GM23248 (cell line): ENCODE data around the gene RPL39L. TPM values are rescaled to one million over a fixed set of nuclear protein-coding genes. Genes with fewer than 3 reads are reported as not detected.

ENCODE experiments used
- DNase-seq: peaks from one replicate; pipeline ENCODE4 v3.0.0-alpha.2; 2015
- H2AFZ ChIP-seq: fragments of 200-600 bp; sonication (generic); 2 replicates; pipeline ENCODE4 v1.6.1; 2016; ENCODE audit warnings: antibody characterized with exemption
- H3F3A ChIP-seq: fragments of 200-600 bp; sonication (generic); 2 replicates; pipeline ENCODE4 v1.6.1; 2016; ENCODE audit warnings: mild to moderate bottlenecking, antibody characterized with exemption, mixed run types; ENCODE audit not compliant: insufficient read depth
- H3K27ac ChIP-seq: fragments of 200-600 bp; sonication (generic); 2 replicates; pipeline ENCODE4 v1.5.1; 2016; ENCODE audit warnings: mild to moderate bottlenecking
- H3K27me3 ChIP-seq: fragments of 200-600 bp; sonication (generic); replicated peaks from 2 replicates; pipeline ENCODE4 v1.6.1; 2016; ENCODE audit warnings: mild to moderate bottlenecking; ENCODE audit not compliant: insufficient read depth
- H3K36me3 ChIP-seq: fragments of 200-600 bp; sonication (generic); 2 replicates; pipeline ENCODE4 v1.6.1; 2016; ENCODE audit warnings: low read depth, mild to moderate bottlenecking
- H3K4me1 ChIP-seq: fragments of 200-600 bp; sonication (generic); 2 replicates; pipeline ENCODE4 v1.6.1; 2016; ENCODE audit warnings: mild to moderate bottlenecking; ENCODE audit not compliant: insufficient read depth
- H3K4me2 ChIP-seq: fragments of 200-600 bp; sonication (generic); one replicate; pipeline ENCODE4 v1.6.1; 2016; ENCODE audit warnings: mild to moderate bottlenecking; ENCODE audit not compliant: unreplicated experiment
- H3K4me3 ChIP-seq: fragments of 200-600 bp; sonication (generic); 2 replicates; pipeline ENCODE4 v1.5.1; 2016; ENCODE audit warnings: mild to moderate bottlenecking
- H3K79me2 ChIP-seq: fragments of 200-600 bp; sonication (generic); 2 replicates; pipeline ENCODE4 v1.6.1; 2016; ENCODE audit warnings: mild to moderate bottlenecking; ENCODE audit not compliant: insufficient read depth
- H3K9ac ChIP-seq: fragments of 200-600 bp; sonication (generic); 2 replicates; pipeline ENCODE4 v1.6.1; 2016; ENCODE audit warnings: mild to moderate bottlenecking
- H3K9me2 ChIP-seq: fragments of 200-600 bp; sonication (generic); 2 replicates; pipeline ENCODE4 v1.6.1; 2016; ENCODE audit warnings: mixed run types, mild to moderate bottlenecking, moderate library complexity; ENCODE audit not compliant: insufficient read depth
- H3K9me3 ChIP-seq: fragments of 200-600 bp; sonication (generic); one replicate; pipeline ENCODE4 v1.6.1; 2017; ENCODE audit warnings: low read depth
- H4K20me1 ChIP-seq: fragments of 200-600 bp; sonication (generic); 2 replicates; pipeline ENCODE4 v1.6.0; 2016; ENCODE audit not compliant: insufficient read depth
- EZH2 ChIP-seq: fragments of 200-600 bp; sonication (generic); IDR thresholded peaks from 2 replicates; pipeline ENCODE4 v1.6.1; 2018; ENCODE audit warnings: antibody characterized with exemption, mild to moderate bottlenecking; ENCODE audit not compliant: insufficient read depth, poor library complexity, severe bottlenecking
- EZH2phosphoT487 ChIP-seq: fragments of 200-600 bp; sonication (generic); IDR thresholded peaks from 2 replicates; pipeline ENCODE4 v1.6.1; 2018; ENCODE audit warnings: antibody characterized with exemption, moderate library complexity, mild to moderate bottlenecking, low read depth; ENCODE audit not compliant: insufficient read depth
- WGBS, 2 experiments: methylation state at CpG; one replicate each; pipeline ENCODE4 v1.1.6; 2015 to 2017; ENCODE audit warnings: low lambda C conversion rate in 2 of 2, low coverage in 1 of 2; ENCODE audit errors: missing lambda C conversion rate in 2 of 2; 5-methylcytosine and 5-hydroxymethylcytosine counted together
- in situ Hi-C: fragments of 300-500 bp; cut with MboI; formaldehyde crosslinking; loops from 2 replicates; pipeline ENCODE4 v1.15.0; 2020
- polyA plus RNA-seq: library from polyadenylated mRNA; unstranded; fragments of >200 nt; fragmentation: Nextera tagmentation; extraction: Ambion mirVana; gene quantifications from 2 replicates; pipeline ENCODE4 v1.2.1, GENCODE V29; 2016
- total RNA-seq: library from RNA; depleted of rRNA; stranded (reverse); fragments of >200 nt; shearing (Covaris generic); gene quantifications from 2 replicates; pipeline ENCODE4 v1.2.3, GENCODE V29; 2014; rRNA removed

The RPL39L gene
- total and polyA plus RNA-seq, 2 experiments from 2014 or later, result 12.8 to 22.0 TPM

- H3K4me2 ChIP-seq, result no peak overlapping the region
- no peak overlapping the region for H3K27ac ChIP-seq
- H2AFZ ChIP-seq, result no peak overlapping the region
- WGBS, 2 experiments, result 51 to 64% methylated on average over 5 of the region's 5 CpGs
- no peak for DNase-seq
- no peak overlapping the region for H3K4me3 ChIP-seq
- H3K9me3 ChIP-seq, result no peaks in the 10 kb centered on the region
- no peak overlapping the region for H3K9ac ChIP-seq
- no peaks in the 10 kb centered on the region for H3K79me2 ChIP-seq
- TF ChIP-seq EZH2, result no peak
- no peak for TF ChIP-seq EZH2phosphoT487
- in situ Hi-C loops, result no loop called here
- no peaks in the 10 kb centered on the region for H3F3A ChIP-seq
- no peaks in the 10 kb centered on the region for H4K20me1 ChIP-seq
- H3K27me3 ChIP-seq, result no peaks in the 10 kb centered on the region; the same call in 1 of the 2 replicates
- H3K9me2 ChIP-seq, result no peaks in the 10 kb centered on the region
- no peaks in the 10 kb centered on the region for H3K4me1 ChIP-seq
- no peaks in the 10 kb centered on the region for H3K36me3 ChIP-seq
Observed at GRCh38 chr3:187072511-187072910, 66.8 kb downstream of the RPL39L start.

GRCh38 chr3:187072102-187072501, 67.2 kb downstream of the RPL39L start:
- Histone ChIP-seq H3K9me3 (no peaks in the 10 kb centered on the region), H3F3A (no peaks in the 10 kb centered on the region), H3K27ac (no peak overlapping the region), H2AFZ (no peak overlapping the region), H3K4me3 (no peak overlapping the region), H3K27me3 (no peaks in the 10 kb centered on the region; the same call in 1 of the 2 replicates), H4K20me1 (no peaks in the 10 kb centered on the region), H3K9ac (no peak overlapping the region), H3K36me3 (no peaks in the 10 kb centered on the region), H3K79me2 (no peaks in the 10 kb centered on the region), H3K9me2 (no peaks in the 10 kb centered on the region), H3K4me2 (no peak overlapping the region), H3K4me1 (no peaks in the 10 kb centered on the region)
- WGBS, 2 experiments, result 27 to 43% methylated on average over 3 of the region's 3 CpGs
- TF ChIP-seq EZH2, result no peak
- TF ChIP-seq EZH2phosphoT487, result no peak
- in situ Hi-C loops, result no loop called here
- no peak for DNase-seq

Other genes starting within 250 kb of the RPL39L start
- not detected in 2 replicates for gene ST6GAL1, start 209.0 kb downstream of the RPL39L start, total RNA-seq
- gene ST6GAL1, start 209.0 kb downstream of the RPL39L start, polyA plus RNA-seq, result 0.20 and 0.41 TPM in 2 replicates
- not detected in 2 replicates for gene RTP1, start 58.0 kb upstream of the RPL39L start, total RNA-seq
- gene RTP1, start 58.0 kb upstream of the RPL39L start, polyA plus RNA-seq, result not detected in 2 replicates
- gene MASP1, start 152.2 kb upstream of the RPL39L start, total RNA-seq, result 32.1 and 52.3 TPM in 2 replicates
- 32.8 and 37.3 TPM in 2 replicates for gene MASP1, start 152.2 kb upstream of the RPL39L start, polyA plus RNA-seq
- 1.4 and 1.9 TPM in 2 replicates for gene RTP4, start 228.9 kb upstream of the RPL39L start, total RNA-seq
- 0.19 and 0.48 TPM in 2 replicates for gene RTP4, start 228.9 kb upstream of the RPL39L start, polyA plus RNA-seq